Measurements from ENCODE around the gene NUP214. TPM values are rescaled to one million over a fixed set of nuclear protein-coding genes. Genes with fewer than 3 reads are reported as not detected.

NUP214 gene
- total RNA-seq, 1 experiment from 2014 or later = 13.2 TPM

Small RNA genes within 50 kb of the gene (small RNA-seq; reads per million reads assigned to genes)
- gene RNU6-881P = 0 reads per million in 2 experiments

Other genes starting within 250 kb of the NUP214 start
- gene QRFP, start 228.8 kb upstream of the NUP214 start, total RNA-seq (2014; rRNA removed; shearing (Covaris generic)) = not detected in 2 replicates
- gene FIBCD1, start 186.3 kb upstream of the NUP214 start, total RNA-seq (2014; rRNA removed; shearing (Covaris generic)) = 0.26 and 0.67 TPM in 2 replicates
- gene LAMC3, start 116.4 kb upstream of the NUP214 start, total RNA-seq (2014; rRNA removed; shearing (Covaris generic)) = 2.9 and 3.3 TPM in 2 replicates
- 32.6 and 32.7 TPM in 2 replicates for gene AIF1L, start 29.1 kb upstream of the NUP214 start, total RNA-seq (2014; rRNA removed; shearing (Covaris generic))
- gene FAM78A, start 150.9 kb downstream of the NUP214 start, total RNA-seq (2014; rRNA removed; shearing (Covaris generic)) = 2.0 and 2.1 TPM in 2 replicates
- 1.1 and 2.0 TPM in 2 replicates for gene PLPP7, start 164.1 kb downstream of the NUP214 start, total RNA-seq (2014; rRNA removed; shearing (Covaris generic))